Colonic mucosa (tissue), 4 donors: Measurements from ENCODE around the gene SLC39A11. TPM values are rescaled to one million over a fixed set of nuclear protein-coding genes. Genes with fewer than 3 reads are reported as not detected.
"Not testable (repeated sequence)": the region's sequence is repeated elsewhere in the genome, so short reads cannot be mapped to it uniquely, and the experiment has no call there.

Experiments used
- DNase-seq: peaks from one replicate; pipeline ENCODE4 v3.0.0-alpha.2; 2020
- H3K27ac ChIP-seq: fragments of 200-600 bp; one replicate; pipeline ENCODE4 v1.8.0; 2021
- H3K27me3 ChIP-seq: fragments of 200-600 bp; one replicate; pipeline ENCODE4 v1.8.0; 2021
- H3K36me3 ChIP-seq: fragments of 200-600 bp; one replicate; pipeline ENCODE4 v1.8.0; 2021
- H3K4me1 ChIP-seq: fragments of 200-600 bp; one replicate; pipeline ENCODE4 v1.8.0; 2021; ENCODE audit warnings: mild to moderate bottlenecking
- H3K4me3 ChIP-seq: fragments of 200-600 bp; one replicate; pipeline ENCODE4 v1.8.0; 2021
- H3K9ac ChIP-seq, 2 donors: one replicate each; pipeline ENCODE4 v1.7.0; 2013; ENCODE audit warnings: control low read depth in 2 of 2, low read depth in 2 of 2, low read length in 2 of 2
- H3K9me3 ChIP-seq: fragments of 200-600 bp; one replicate; pipeline ENCODE4 v1.8.0; 2021
- CTCF ChIP-seq: fragments of 200-600 bp; IDR thresholded peaks from one replicate; pipeline ENCODE4 v1.8.0; 2022; ENCODE audit warnings: antibody characterized with exemption, mild to moderate bottlenecking
- intact Hi-C: fragments of 100-400 bp; cut with DNase I; formaldehyde crosslinking; loops from one replicate; pipeline ENCODE4 v1.14.1; 2022
- total RNA-seq, 2 donors: library from RNA; stranded (reverse); fragmentation: NEBNext Ultra II Directional in 1 of 2; extraction: Animal tissue kit (Norgen Biotek cat#: 25700) in 1 of 2; gene quantifications; one replicate each; pipeline ENCODE4 v1.2.1, GENCODE V29; 2021
- donor health status: healthy.
- donor health status: DM: no; HTN: no; CAD: no.
- donor health status: DM: no; HTN: no; CAD: no.

Gene SLC39A11
- total RNA-seq, 2 donors from 2014 or later = 57.7 to 60.0 TPM

DNA sequence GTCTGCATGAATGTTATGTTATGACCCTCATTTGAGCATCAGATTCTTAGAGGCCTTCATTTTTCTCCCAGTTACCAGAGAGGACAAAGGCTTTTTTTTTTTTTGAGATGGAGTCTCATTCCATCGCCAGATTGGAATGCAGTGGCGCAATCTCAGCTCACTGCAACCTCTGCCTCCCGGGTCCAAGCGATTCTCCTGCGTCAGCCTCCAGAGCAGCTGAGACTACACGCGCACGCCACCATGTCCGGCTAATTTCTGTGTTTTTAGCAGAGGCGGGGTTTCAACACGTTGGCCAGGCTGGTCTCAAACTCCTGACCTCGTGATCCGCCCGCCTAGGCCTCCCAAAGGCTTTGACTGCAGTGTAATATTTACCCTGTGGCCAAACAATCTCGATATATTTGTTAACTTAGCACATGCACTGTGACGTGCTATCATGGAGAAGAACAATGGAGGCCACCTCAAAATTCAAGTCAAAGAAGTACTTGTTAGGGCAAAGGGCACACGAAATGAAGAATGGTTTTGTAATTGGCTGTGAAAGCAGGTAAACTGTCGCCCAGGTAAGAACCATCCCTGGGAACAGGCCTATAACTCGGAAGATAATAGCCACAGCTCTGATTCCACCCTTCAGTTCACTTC, 303.4 kb downstream of the SLC39A11 start:
- no peak for TF ChIP-seq CTCF
- H3K4me1 ChIP-seq = no peaks in the 10 kb centered on the region
- no peaks in the 10 kb centered on the region for H3K9me3 ChIP-seq
- intact Hi-C loops = no loop called here
- H3K27ac ChIP-seq = no peak overlapping the region
- no peak overlapping the region for H3K4me3 ChIP-seq
- no peaks in the 10 kb centered on the region for H3K27me3 ChIP-seq
- no peaks in the 10 kb centered on the region for H3K36me3 ChIP-seq
- no peak for DNase-seq
- H3K9ac ChIP-seq = no peak overlapping the region

GRCh38 chr17:72786209-72786608, 306.3 kb downstream of the SLC39A11 start:
- intact Hi-C loops = no loop called here
- DNase-seq = no peak
- TF ChIP-seq CTCF = no peak
- no peak overlapping the region for H3K9ac ChIP-seq
- no peaks in the 10 kb centered on the region for H3K9me3 ChIP-seq
- no peak overlapping the region for H3K27ac ChIP-seq
- no peaks in the 10 kb centered on the region for H3K4me1 ChIP-seq
- no peak overlapping the region for H3K4me3 ChIP-seq
- no peaks in the 10 kb centered on the region for H3K36me3 ChIP-seq
- no peaks in the 10 kb centered on the region for H3K27me3 ChIP-seq

DNA sequence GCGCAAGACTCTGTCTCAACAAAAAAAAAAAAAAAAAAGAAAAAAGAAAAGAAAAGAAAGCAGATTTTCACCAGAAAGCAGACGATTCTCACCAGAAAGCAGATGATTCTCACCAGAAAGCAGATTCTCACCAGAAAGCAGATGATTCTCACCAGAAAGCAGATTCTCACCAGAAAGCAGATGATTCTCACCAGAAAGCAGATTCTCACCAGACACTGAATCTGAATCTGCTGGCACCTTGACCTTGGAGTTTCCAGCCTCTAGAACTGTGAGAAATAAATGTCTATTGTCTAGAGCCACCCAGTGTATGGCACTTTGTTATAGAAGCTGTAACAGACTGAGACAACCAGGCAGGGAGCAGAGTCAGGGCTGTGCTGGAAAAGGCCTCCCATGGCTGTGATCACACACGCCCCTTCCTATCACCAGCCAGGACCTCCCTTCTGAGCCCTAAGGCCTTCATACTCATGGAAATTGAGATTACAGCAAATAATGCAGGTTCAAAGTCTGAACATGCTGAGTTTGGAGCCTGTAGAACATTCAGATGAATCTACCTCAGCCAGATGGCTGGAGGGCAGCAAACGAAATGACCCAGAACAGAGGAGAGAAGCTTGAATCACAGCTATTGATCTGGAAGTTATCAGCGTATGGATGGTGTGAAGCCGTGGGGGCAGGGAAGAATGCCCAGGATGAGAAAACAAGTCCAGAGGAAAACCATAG, 309.3 kb downstream of the SLC39A11 start:
- no peaks in the 10 kb centered on the region for H3K4me1 ChIP-seq
- H3K9ac ChIP-seq = no peak overlapping the region
- no peak overlapping the region for H3K4me3 ChIP-seq
- no peak overlapping the region for H3K27ac ChIP-seq
- DNase-seq = no peak
- intact Hi-C loops = no loop called here
- no peaks in the 10 kb centered on the region for H3K27me3 ChIP-seq
- no peak for TF ChIP-seq CTCF
- no peaks in the 10 kb centered on the region for H3K36me3 ChIP-seq
- H3K9me3 ChIP-seq = no peaks in the 10 kb centered on the region

DNA sequence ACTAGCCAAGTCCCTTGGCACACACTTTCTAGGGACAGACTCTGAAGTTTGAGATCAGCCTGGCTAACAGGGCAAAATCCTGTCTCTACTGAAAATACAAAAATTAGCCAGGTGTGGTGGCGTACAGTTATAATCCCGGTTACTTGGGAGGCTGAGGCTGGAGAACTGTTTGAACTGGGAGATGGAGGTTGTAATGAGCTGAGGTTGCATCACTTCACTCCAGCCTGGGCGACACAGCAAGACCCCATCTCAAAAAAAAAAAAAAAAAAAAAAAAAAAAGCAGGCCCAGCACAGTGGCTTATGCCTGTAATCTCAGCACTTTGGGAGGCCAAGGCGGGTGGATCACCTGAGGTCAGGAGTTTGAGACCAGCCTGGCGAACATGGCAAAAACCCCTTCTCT, 310.1 kb downstream of the SLC39A11 start:
- intact Hi-C loops, H3K36me3 ChIP-seq, H3K4me3 ChIP-seq, H3K4me1 ChIP-seq, H3K27me3 ChIP-seq, H3K9ac ChIP-seq, H3K9me3 ChIP-seq, H3K27ac ChIP-seq, DNase-seq: not testable (repeated sequence)

DNA sequence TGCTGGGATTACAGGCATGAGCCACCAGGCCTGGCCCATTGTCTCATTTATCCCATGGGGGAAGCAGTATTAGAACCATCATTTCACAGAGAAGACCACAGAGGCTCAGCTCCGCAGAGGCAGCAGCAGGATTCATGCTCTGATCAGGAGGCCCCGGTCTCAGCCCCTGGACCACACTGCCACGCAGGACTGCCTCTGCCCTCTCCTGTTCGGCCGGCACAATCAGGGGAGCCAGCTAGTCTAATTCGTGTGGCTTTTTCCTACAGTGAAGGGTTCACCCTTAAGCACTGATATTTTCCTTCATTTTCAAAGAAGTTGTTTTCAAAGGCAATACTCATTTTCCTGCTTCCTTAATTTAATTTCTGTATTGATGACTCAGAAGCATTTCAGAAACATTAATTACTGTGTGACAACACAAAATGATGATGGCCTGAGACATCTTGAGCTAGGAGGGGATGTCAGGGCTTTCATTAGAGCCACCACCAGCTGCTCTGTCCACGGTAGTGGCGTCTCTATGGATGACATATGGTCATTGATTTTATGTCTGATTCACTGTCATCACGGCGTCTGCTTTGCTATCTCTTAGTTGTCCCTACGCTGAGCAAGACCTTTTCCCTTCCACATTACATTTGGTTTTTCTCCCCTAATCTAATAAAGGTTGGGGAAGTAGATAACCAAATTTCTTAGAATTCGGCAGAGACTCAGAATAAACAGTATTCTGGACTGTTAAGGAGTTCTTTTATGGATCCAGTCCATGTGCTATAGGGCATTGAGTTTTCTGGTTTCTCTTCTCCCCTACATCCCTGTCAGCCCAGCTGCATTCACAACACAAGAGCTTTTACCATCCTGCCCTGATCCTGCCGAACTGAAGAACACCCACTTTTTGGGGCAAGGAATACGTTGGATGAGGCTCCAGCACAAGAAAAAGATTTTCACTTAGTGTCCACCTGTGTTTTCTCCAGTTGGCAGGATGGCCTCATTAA, 314.0 kb downstream of the SLC39A11 start:
- Histone ChIP-seq H3K4me3 (no peak overlapping the region), H3K4me1 (no peaks in the 10 kb centered on the region), H3K27ac (no peak overlapping the region), H3K9me3 (no peaks in the 10 kb centered on the region), H3K36me3 (no peaks in the 10 kb centered on the region), H3K27me3 (no peaks in the 10 kb centered on the region), H3K9ac (no peak overlapping the region)
- TF ChIP-seq CTCF = no peak
- intact Hi-C loops = no loop called here
- DNase-seq = no peak
